ENCODE data around the gene FAM3D.

- TF ChIP-seq GABPA (IDR thresholded peaks at IDR 0.05; ENCODE audit: low read depth) (no peak), REST (IDR thresholded peaks at IDR 0.05; ENCODE audit: insufficient replicate concordance, low read depth) (no peak), CTCF (IDR thresholded peaks at IDR 0.05; ENCODE audit: insufficient read depth, low read length) (no peak), POLR2AphosphoS5 (IDR thresholded peaks at IDR 0.05; ENCODE audit: low read depth) (no peak)
Observed at GRCh38 chr3:58680879-58681525, 14.4 kb upstream of the FAM3D start.

Data from HL-60 (cell line).